Colonic mucosa (tissue), 4 donors: ENCODE data around the gene BSPRY. TPM values are rescaled to one million over a fixed set of nuclear protein-coding genes. Genes with fewer than 3 reads are reported as not detected.
A peak's percentile ranks its signal among the peaks of the same experiment; 100 is the strongest.

ENCODE experiments used
- DNase-seq: peaks from one replicate; pipeline ENCODE4 v3.0.0-alpha.2; 2020
- H3K27ac ChIP-seq: fragments of 200-600 bp; one replicate; pipeline ENCODE4 v1.8.0; 2021
- H3K27me3 ChIP-seq: fragments of 200-600 bp; one replicate; pipeline ENCODE4 v1.8.0; 2021
- H3K36me3 ChIP-seq: fragments of 200-600 bp; one replicate; pipeline ENCODE4 v1.8.0; 2021
- H3K4me1 ChIP-seq: fragments of 200-600 bp; one replicate; pipeline ENCODE4 v1.8.0; 2021; ENCODE audit warnings: mild to moderate bottlenecking
- H3K4me3 ChIP-seq: fragments of 200-600 bp; one replicate; pipeline ENCODE4 v1.8.0; 2021
- H3K9ac ChIP-seq, 2 donors: one replicate each; pipeline ENCODE4 v1.7.0; 2013; ENCODE audit warnings: control low read depth in 2 of 2, low read depth in 2 of 2, low read length in 2 of 2
- H3K9me3 ChIP-seq: fragments of 200-600 bp; one replicate; pipeline ENCODE4 v1.8.0; 2021
- intact Hi-C: fragments of 100-400 bp; cut with DNase I; formaldehyde crosslinking; loops from one replicate; pipeline ENCODE4 v1.14.1; 2022
- total RNA-seq, 2 donors: library from RNA; stranded (reverse); fragmentation: NEBNext Ultra II Directional in 1 of 2; extraction: Animal tissue kit (Norgen Biotek cat#: 25700) in 1 of 2; gene quantifications; one replicate each; pipeline ENCODE4 v1.2.1, GENCODE V29; 2021
- TF ChIP-seq, protein P1 (sequence below): fragments of 200-600 bp; IDR thresholded peaks from one replicate; pipeline ENCODE4 v1.8.0; 2022; ENCODE audit warnings: antibody characterized with exemption, mild to moderate bottlenecking
- donor health status: healthy.
- donor health status: DM: no; HTN: no; CAD: no.
- donor health status: DM: no; HTN: no; CAD: no.

Gene BSPRY
- total RNA-seq, 2 donors from 2014 or later, result 25.6 to 34.2 TPM

DNA sequence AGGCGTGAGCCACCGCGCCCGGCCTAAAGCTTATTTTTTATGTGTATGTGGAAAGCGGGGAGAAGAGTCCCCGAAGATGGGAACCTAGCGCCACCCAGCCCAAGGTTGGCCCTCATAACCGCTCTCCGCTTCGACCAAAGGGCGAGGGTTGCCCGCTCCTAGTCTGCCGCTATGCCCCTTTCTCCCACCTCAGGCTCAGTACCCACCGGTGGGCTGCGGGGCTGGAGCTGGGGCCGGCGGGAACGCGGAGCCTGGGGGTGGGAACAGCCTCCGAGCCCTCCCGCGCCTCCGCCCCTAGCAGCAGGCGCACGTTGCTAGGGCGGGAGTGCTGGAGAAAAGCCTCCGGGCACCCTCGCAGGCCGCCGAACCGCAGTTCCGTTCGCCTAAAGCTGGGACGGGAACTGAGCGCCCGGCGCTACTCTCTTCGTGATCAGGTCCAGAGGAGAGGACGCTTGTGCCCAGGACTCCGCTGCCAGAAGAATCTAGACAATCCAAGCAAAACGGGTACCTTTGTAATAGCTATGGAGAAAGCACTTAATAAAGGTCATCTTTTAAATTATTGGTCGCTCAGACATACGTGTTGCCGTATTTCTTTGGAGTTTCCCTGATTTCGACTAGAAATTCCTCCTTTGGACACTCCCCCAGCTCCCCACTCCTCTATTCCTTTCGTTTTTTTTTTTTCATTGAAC lies 9.2 kb upstream of the BSPRY start, which contains the start of gene WDR31:
WDR31 (minus strand) TSS at position 265 of the 689 bp plus-strand sequence. CDS start 8,253 bp downstream, outside the sequence.
- TF ChIP-seq, protein P1, sequence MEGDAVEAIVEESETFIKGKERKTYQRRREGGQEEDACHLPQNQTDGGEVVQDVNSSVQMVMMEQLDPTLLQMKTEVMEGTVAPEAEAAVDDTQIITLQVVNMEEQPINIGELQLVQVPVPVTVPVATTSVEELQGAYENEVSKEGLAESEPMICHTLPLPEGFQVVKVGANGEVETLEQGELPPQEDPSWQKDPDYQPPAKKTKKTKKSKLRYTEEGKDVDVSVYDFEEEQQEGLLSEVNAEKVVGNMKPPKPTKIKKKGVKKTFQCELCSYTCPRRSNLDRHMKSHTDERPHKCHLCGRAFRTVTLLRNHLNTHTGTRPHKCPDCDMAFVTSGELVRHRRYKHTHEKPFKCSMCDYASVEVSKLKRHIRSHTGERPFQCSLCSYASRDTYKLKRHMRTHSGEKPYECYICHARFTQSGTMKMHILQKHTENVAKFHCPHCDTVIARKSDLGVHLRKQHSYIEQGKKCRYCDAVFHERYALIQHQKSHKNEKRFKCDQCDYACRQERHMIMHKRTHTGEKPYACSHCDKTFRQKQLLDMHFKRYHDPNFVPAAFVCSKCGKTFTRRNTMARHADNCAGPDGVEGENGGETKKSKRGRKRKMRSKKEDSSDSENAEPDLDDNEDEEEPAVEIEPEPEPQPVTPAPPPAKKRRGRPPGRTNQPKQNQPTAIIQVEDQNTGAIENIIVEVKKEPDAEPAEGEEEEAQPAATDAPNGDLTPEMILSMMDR, result no peak
- DNase-seq, result peak; percentile 86
- intact Hi-C loops, result loop anchor here (5.0 kb wide), 1 partner anchor 42 kb away; no protein-coding TSS in a partner anchor
- peak within 1 kb of the TSS; percentile 64 for H3K27ac ChIP-seq
- H3K27me3 ChIP-seq, result no peaks in the 10 kb centered on the region
- H3K4me3 ChIP-seq, result peak within 1 kb of the TSS; percentile 78
- peak within 1 kb of the TSS; percentile 53 to 73 for H3K9ac ChIP-seq
- H3K4me1 ChIP-seq, result peaks cover 10% of the 10 kb centered on the region
- H3K36me3 ChIP-seq, result no peaks in the 10 kb centered on the region
- H3K9me3 ChIP-seq, result no peaks in the 10 kb centered on the region

DNA sequence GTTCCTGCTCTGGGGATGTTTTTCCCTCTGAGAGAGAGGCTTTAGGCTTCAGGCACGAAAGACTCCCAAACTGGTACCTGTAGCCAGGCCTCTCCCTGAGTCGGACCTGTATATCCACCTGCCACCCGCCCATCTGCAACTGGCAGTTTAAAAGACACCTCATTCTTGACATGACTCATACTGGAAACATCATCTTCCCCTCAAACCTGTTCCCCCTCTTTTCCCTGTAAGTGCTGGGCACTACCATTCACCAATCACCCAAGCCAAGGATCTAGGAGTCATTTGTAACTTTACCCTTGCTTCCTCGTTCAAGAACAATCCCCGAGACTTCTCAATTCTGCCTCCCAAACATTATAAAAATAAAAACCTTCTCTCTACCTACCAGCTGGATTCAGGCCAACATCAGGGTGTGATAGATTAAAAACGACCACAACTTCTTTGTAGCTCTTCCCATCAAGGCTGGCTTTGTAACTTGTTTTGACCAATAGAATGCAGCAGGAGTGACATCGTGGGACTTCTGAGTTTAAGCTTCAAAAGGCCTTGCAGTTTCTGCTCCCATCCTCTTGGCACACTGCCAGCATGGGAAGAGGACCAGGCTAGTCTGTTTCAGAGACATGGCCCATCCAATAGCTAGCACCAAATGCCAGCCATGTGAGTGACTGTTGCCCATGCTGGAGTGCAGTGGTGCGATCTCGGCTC lies 7.5 kb upstream of the BSPRY start:
- Histone ChIP-seq H3K4me3 (no peak overlapping the region), H3K36me3 (no peaks in the 10 kb centered on the region), H3K27ac (no peak overlapping the region), H3K9me3 (no peaks in the 10 kb centered on the region), H3K27me3 (no peaks in the 10 kb centered on the region), H3K9ac (no peak overlapping the region), H3K4me1 (peaks cover 19% of the 10 kb centered on the region)
- DNase-seq, result no peak
- TF ChIP-seq, protein P1, result no peak
- intact Hi-C loops, result loop anchor here (5.0 kb wide), 1 partner anchor 40 kb away; no protein-coding TSS in a partner anchor

DNA sequence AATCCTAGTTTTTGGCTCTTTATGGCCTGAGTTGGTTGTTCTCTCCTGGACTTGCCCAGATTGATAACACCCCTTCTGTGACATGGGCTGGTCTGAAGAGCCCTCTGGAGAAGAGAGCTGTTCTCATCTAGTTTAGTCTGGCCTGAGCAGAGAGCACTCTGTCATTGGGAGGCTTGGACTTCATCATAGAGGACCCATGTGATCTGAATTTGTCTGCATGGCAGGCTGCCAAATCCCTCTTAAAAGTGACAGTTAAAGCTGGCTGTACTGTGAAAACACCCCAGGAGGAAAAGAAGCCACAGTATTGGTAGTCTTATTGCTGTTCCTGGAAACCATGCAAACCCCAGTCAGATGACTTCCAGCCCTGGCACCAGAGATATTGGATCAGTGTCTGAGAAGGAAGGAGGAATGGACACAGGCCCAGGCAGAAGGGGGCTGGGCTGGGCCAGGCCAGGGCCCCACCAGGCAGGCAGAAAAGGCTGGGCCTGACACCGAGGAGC lies 5.6 kb upstream of the BSPRY start:
- Histone ChIP-seq H3K9me3 (no peaks in the 10 kb centered on the region), H3K4me3 (no peak overlapping the region), H3K27ac (peak overlapping the region; percentile 81), H3K9ac (no peak overlapping the region), H3K27me3 (no peaks in the 10 kb centered on the region), H3K36me3 (no peaks in the 10 kb centered on the region), H3K4me1 (peaks cover 19% of the 10 kb centered on the region)
- peak; percentile 94 for DNase-seq
- intact Hi-C loops, result loop anchor here (5.0 kb wide), 1 partner anchor 39 kb away; no protein-coding TSS in a partner anchor
- TF ChIP-seq, protein P1, result no peak

DNA sequence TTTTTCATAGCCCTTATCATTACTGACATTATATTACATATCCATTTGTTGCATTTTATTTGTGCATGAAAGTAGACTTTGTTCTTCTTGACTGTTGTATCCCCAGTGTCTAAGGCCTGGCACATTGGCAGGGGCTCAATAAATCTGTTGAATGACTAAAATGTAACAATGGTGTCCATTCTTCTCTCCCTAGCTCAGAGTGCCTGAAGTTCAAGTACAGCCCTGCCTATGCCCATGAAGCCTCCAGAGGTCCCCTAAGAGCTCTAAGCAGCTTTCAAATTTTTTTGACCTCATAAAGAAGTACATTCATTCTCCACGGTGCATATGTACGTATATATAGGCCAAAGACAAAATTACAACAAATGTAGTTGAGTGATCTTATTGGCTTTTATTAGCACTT lies 4.2 kb upstream of the BSPRY start:
- intact Hi-C loops, result no loop called here
- Histone ChIP-seq H3K36me3 (no peaks in the 10 kb centered on the region), H3K27me3 (no peaks in the 10 kb centered on the region), H3K9me3 (no peaks in the 10 kb centered on the region), H3K27ac (peak overlapping the region; percentile 81), H3K4me1 (peaks cover 19% of the 10 kb centered on the region), H3K9ac (no peak overlapping the region), H3K4me3 (no peak overlapping the region)
- no peak for DNase-seq
- TF ChIP-seq, protein P1, result no peak

DNA sequence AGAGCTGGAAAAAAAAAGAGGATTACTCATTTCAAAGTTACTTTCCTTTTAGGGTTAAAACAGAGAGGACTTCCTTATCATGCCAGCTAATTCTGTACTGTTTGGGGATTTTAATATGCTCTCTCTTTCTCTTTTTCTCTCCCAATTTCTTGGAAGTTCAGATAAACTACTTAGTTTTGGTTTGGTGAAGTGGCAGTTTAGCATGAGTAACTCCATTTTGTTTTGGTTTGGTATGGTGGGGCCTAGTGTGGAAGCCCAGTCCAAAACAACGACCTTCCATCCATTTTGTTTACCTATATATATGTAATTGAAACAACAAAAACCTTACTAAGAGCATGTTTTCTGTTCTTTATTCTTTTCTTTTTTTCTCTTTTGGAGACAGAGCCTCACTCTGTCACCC lies 3.7 kb upstream of the BSPRY start:
- Histone ChIP-seq H3K9ac (no peak overlapping the region), H3K9me3 (no peaks in the 10 kb centered on the region), H3K27me3 (no peaks in the 10 kb centered on the region), H3K27ac (peak overlapping the region; percentile 81), H3K4me1 (peaks cover 23% of the 10 kb centered on the region), H3K4me3 (no peak overlapping the region), H3K36me3 (no peaks in the 10 kb centered on the region)
- intact Hi-C loops, result no loop called here
- no peak for DNase-seq
- TF ChIP-seq, protein P1, result no peak
